ENCODE data around the gene RCCD1. TPM values are rescaled to one million over a fixed set of nuclear protein-coding genes. Genes with fewer than 3 reads are reported as not detected.
"Not testable (repeated sequence)": the region's sequence is repeated elsewhere in the genome, so short reads cannot be mapped to it uniquely, and the experiment has no call there.

RCCD1 gene
- total and polyA plus RNA-seq, 2 donors (not counting 3 experiments of a cell fraction or from before 2014, with no cell fraction given): 8.8 to 15.3 TPM

DNA sequence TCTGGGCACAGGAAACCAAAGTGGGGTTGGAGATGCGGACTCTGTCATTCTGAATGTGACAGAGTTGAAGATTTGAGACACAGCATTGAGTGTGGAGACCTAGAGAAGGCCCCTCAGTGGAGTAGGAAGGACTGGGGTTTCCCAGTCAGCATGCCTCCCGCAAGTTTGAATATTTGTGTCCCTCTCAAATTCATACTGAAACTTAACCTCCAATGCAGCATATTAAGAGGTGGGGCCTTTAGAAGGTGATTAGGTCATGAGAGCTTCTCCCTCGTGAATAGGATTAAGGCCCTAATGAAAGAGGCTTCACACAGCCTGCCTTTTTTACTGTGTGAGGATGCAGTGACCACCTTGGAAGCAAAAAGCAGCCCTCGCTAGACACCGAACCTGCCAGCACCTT is 30.3 kb upstream of the RCCD1 start:
- FAIRE-seq: no peak
- Histone ChIP-seq H3K27me3 (ENCODE audit: control insufficient read depth in 2 of 2, insufficient read depth in 2 of 2, low read length in 2 of 2) (no peaks in the 10 kb centered on the region), H3K9me1 (replicated peaks; ENCODE audit: control insufficient read depth, extremely low read depth, insufficient read depth, low read length) (no peaks in the 10 kb centered on the region), H3K36me3 (ENCODE audit: control insufficient read depth in 2 of 2, extremely low read depth in 1 of 2, insufficient read depth in 2 of 2, low read length in 2 of 2) (peaks cover 0 to 11% of the 10 kb centered on the region in 2 experiments), H3K27ac (ENCODE audit: insufficient read depth, low read depth, low read length) (no peak overlapping the region), H3K4me2 (ENCODE audit: insufficient read depth, low read length) (no peak overlapping the region), H2AFZ (ENCODE audit: low read depth, low read length) (no peak overlapping the region), H3K4me3 (replicated peaks in 1 of 3; ENCODE audit: insufficient read depth in 1 of 3, low read depth in 1 of 3, low read length in 3 of 3) (no peak overlapping the region), H3K79me2 (ENCODE audit: control insufficient read depth, insufficient read depth, low read length) (no peaks in the 10 kb centered on the region), H4K20me1 (replicated peaks; ENCODE audit: control insufficient read depth, extremely low read depth, insufficient read depth, low read length) (no peaks in the 10 kb centered on the region), H3K9me3 (replicated peaks; ENCODE audit: control insufficient read depth, insufficient read depth, low read length) (no peaks in the 10 kb centered on the region), H3K9ac (replicated peaks; ENCODE audit: extremely low read depth, insufficient read depth, low read length) (no peak overlapping the region), H3K4me1 (ENCODE audit: control insufficient read depth, extremely low read depth, insufficient read depth, low read length) (no peaks in the 10 kb centered on the region)
- BruUV-seq (replicated peaks): no TSS peak
- TF ChIP-seq EZH2 (IDR thresholded peaks at IDR 0.05; ENCODE audit: borderline replicate concordance, low read depth, low read length, severe bottlenecking) (no peak), FOS (IDR thresholded peaks at IDR 0.05; ENCODE audit: borderline replicate concordance, insufficient read depth, low read length) (no peak), POLR2A (IDR thresholded peaks at IDR 0.05; ENCODE audit: low read depth, low read length) (no peak), POLR2AphosphoS5 (IDR thresholded peaks at IDR 0.05; ENCODE audit: insufficient read depth, low read depth, low read length) (no peak), JUN (IDR thresholded peaks at IDR 0.05; ENCODE audit: borderline replicate concordance, insufficient read depth, insufficient read length, low read depth) (no peak), MYC (IDR thresholded peaks at IDR 0.05; ENCODE audit: low read depth, low read length) (no peak)
- TF ChIP-seq, protein P1, sequence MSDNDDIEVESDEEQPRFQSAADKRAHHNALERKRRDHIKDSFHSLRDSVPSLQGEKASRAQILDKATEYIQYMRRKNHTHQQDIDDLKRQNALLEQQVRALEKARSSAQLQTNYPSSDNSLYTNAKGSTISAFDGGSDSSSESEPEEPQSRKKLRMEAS (IDR thresholded peaks at IDR 0.05; ENCODE audit: insufficient read depth, insufficient read length): no peak
- TF ChIP-seq, protein P2, sequence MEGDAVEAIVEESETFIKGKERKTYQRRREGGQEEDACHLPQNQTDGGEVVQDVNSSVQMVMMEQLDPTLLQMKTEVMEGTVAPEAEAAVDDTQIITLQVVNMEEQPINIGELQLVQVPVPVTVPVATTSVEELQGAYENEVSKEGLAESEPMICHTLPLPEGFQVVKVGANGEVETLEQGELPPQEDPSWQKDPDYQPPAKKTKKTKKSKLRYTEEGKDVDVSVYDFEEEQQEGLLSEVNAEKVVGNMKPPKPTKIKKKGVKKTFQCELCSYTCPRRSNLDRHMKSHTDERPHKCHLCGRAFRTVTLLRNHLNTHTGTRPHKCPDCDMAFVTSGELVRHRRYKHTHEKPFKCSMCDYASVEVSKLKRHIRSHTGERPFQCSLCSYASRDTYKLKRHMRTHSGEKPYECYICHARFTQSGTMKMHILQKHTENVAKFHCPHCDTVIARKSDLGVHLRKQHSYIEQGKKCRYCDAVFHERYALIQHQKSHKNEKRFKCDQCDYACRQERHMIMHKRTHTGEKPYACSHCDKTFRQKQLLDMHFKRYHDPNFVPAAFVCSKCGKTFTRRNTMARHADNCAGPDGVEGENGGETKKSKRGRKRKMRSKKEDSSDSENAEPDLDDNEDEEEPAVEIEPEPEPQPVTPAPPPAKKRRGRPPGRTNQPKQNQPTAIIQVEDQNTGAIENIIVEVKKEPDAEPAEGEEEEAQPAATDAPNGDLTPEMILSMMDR (IDR thresholded peaks at IDR 0.05; ENCODE audit: extremely low read depth in 1 of 2, insufficient read depth in 1 of 2, low read depth in 1 of 2, low read length in 2 of 2): no peak
- DNase-seq (ENCODE audit: low read depth, low spot score): no peak
- intact Hi-C loops (cut with micrococcal nuclease): no loop called here
- ChIA-PET CTCF (no interaction called here), POLR2A (no interaction called here)
- dilution Hi-C loops (cut with MboI; ENCODE audit: extremely low pct_ligation_motif_present, low sequenced_read_pairs): no loop called here

DNA sequence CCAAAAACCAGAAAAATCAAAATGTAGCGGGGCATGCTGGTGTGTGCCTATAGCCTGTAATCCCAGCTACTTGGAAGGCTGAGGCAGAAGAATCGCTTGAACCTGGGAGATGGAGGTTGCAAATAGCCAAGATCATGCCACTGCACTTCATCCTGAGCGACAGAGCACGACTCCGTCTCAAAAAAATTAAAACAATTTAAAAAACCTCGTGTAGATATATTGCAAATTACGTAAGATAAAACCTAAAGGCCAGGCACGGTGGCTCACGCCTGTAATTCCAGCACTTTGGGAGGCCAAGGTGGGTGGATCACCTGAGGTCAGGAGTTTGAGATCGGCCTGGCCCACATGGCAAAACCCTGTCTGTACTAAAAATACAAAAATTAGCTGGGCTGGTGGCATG is 27.9 kb upstream of the RCCD1 start:
- POLR2A ChIA-PET: not testable (repeated sequence)

DNA sequence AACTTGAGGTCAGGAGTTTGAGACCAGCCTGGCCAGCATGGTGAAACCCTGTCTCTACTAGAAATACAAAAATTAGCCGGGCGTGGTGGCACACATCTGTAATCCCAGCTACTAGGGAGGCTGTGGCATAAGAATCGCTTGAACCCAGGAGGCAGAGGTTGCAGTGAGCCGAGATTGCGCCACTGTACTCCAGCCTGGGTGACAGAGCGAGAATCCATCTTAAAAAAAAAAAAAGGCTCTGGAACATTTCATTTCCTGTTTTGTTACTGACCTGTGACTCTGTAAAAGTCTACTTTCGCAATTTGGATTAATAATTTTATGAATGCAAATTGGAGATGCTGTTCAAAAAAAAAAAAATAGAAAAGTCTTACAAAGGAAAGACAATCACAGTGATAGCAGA is 26.6 kb upstream of the RCCD1 start:
- H2AFZ ChIP-seq (ENCODE audit: low read depth, low read length): not testable (repeated sequence)

More for the DNA sequence above, 27.9 kb upstream of the RCCD1 start:
- dilution Hi-C loops (cut with MboI; ENCODE audit: extremely low pct_ligation_motif_present, low sequenced_read_pairs); H3K4me3 ChIP-seq (replicated peaks in 1 of 3; ENCODE audit: insufficient read depth in 1 of 3, low read depth in 1 of 3, low read length in 3 of 3); H4K20me1 ChIP-seq (replicated peaks; ENCODE audit: control insufficient read depth, extremely low read depth, insufficient read depth, low read length); H3K4me2 ChIP-seq (ENCODE audit: insufficient read depth, low read length); H3K27me3 ChIP-seq (ENCODE audit: control insufficient read depth in 2 of 2, insufficient read depth in 2 of 2, low read length in 2 of 2); H3K27ac ChIP-seq (ENCODE audit: insufficient read depth, low read depth, low read length); H2AFZ ChIP-seq (ENCODE audit: low read depth, low read length); DNase-seq (ENCODE audit: low read depth, low spot score); H3K36me3 ChIP-seq (ENCODE audit: control insufficient read depth in 2 of 2, extremely low read depth in 1 of 2, insufficient read depth in 2 of 2, low read length in 2 of 2); FAIRE-seq; H3K9me3 ChIP-seq (replicated peaks; ENCODE audit: control insufficient read depth, insufficient read depth, low read length); H3K9me1 ChIP-seq (replicated peaks; ENCODE audit: control insufficient read depth, extremely low read depth, insufficient read depth, low read length); H3K9ac ChIP-seq (replicated peaks; ENCODE audit: extremely low read depth, insufficient read depth, low read length); intact Hi-C loops (cut with micrococcal nuclease); H3K79me2 ChIP-seq (ENCODE audit: control insufficient read depth, insufficient read depth, low read length); BruUV-seq (replicated peaks): not testable (repeated sequence)
- CTCF ChIA-PET: interaction anchor here (1.5 kb wide), 1 partner anchor 8 kb away, joined by 7 read pairs; the partner anchor contains the start of gene UNC45A
- peaks cover 12% of the 10 kb centered on the region for H3K4me1 ChIP-seq (ENCODE audit: control insufficient read depth, extremely low read depth, insufficient read depth, low read length)

More for the DNA sequence above, 26.6 kb upstream of the RCCD1 start:
- DNase-seq (ENCODE audit: low read depth, low spot score); H3K27me3 ChIP-seq (ENCODE audit: control insufficient read depth in 2 of 2, insufficient read depth in 2 of 2, low read length in 2 of 2); POLR2A ChIA-PET; dilution Hi-C loops (cut with MboI; ENCODE audit: extremely low pct_ligation_motif_present, low sequenced_read_pairs); H3K9ac ChIP-seq (replicated peaks; ENCODE audit: extremely low read depth, insufficient read depth, low read length); CTCF ChIA-PET; FAIRE-seq; H3K4me2 ChIP-seq (ENCODE audit: insufficient read depth, low read length); H3K9me1 ChIP-seq (replicated peaks; ENCODE audit: control insufficient read depth, extremely low read depth, insufficient read depth, low read length); H3K79me2 ChIP-seq (ENCODE audit: control insufficient read depth, insufficient read depth, low read length); H3K9me3 ChIP-seq (replicated peaks; ENCODE audit: control insufficient read depth, insufficient read depth, low read length); intact Hi-C loops (cut with micrococcal nuclease); BruUV-seq (replicated peaks); H3K27ac ChIP-seq (ENCODE audit: insufficient read depth, low read depth, low read length); H3K4me3 ChIP-seq (replicated peaks in 1 of 3; ENCODE audit: insufficient read depth in 1 of 3, low read depth in 1 of 3, low read length in 3 of 3); H4K20me1 ChIP-seq (replicated peaks; ENCODE audit: control insufficient read depth, extremely low read depth, insufficient read depth, low read length); H3K36me3 ChIP-seq (ENCODE audit: control insufficient read depth in 2 of 2, extremely low read depth in 1 of 2, insufficient read depth in 2 of 2, low read length in 2 of 2): not testable (repeated sequence)
- H3K4me1 ChIP-seq (ENCODE audit: control insufficient read depth, extremely low read depth, insufficient read depth, low read length): peaks cover 15% of the 10 kb centered on the region
